K562 (cell line): ENCODE data around the gene ODAD2. TPM values are rescaled to one million over a fixed set of nuclear protein-coding genes. Genes with fewer than 3 reads are reported as not detected.

Experiments used
- ATAC-seq: fragments of 200-7000 bp; cut with Tn5 transposase; 3 replicates; pipeline ENCODE4 v1.9.1; 2020; ENCODE audit warnings: moderate library complexity
- BruUV-seq: library from RNA; stranded (reverse); fragments of 400-500 nt; replicated peaks from 2 replicates; lab custom pipeline; 2021; lab: Mats Ljungman, UMichigan
- CTCF ChIA-PET: fragments of 300-600 bp; formaldehyde crosslinking; extraction: SDS; loops from one replicate; lab custom pipeline; 2021; ENCODE audit warnings: low intra/inter-chr PET ratio; lab: Yijun Ruan, JAX
- POLR2A ChIA-PET: fragments of 300-600, 350-650 bp; sonication (Branson Sonifier 250); formaldehyde crosslinking; extraction: SDS; loops from one replicate; lab custom pipeline; 2021; ENCODE audit warnings: antibody characterized with exemption, inconsistent platforms; lab: Yijun Ruan, JAX
- DNase-seq, 4 experiments: peaks; one replicate each; pipeline versions ENCODE4 v3.0.0 to v3.0.0-alpha.2; 2011 to 2018; ENCODE audit warnings: low spot score in 3 of 4, mixed read lengths in 3 of 4; ENCODE audit errors: extremely low read depth in 1 of 4
- FAIRE-seq: peaks from 2 replicates; lab custom pipeline; 2011; peaks lifted over from hg19 to GRCh38; lab: Jason Lieb, UNC
- H2AFZ ChIP-seq: 2 replicates; pipeline ENCODE4 v1.6.0; 2011; ENCODE audit warnings: low read depth, low read length, control low read depth, inconsistent platforms
- H3K27ac ChIP-seq: fragments of 200-600 bp; 3 replicates; pipeline ENCODE4 v1.8.0; 2011; ENCODE audit warnings: low read depth, mild to moderate bottlenecking, control low read depth, inconsistent platforms, low read length, moderate library complexity, mixed read lengths; ENCODE audit errors: extremely low read depth
- H3K27me3 ChIP-seq, 2 experiments: fragments of 300-600 bp in 1 of 2; 2 replicates in 1 of 2; 3 replicates in 1 of 2; pipeline versions ENCODE4 v1.6.0 to v1.8.0; 2011; ENCODE audit warnings: inconsistent platforms in 2 of 2, low read length in 2 of 2, mild to moderate bottlenecking in 1 of 2, mixed read lengths in 1 of 2, moderate library complexity in 1 of 2; ENCODE audit not compliant: control insufficient read depth in 2 of 2, insufficient read depth in 2 of 2
- H3K36me3 ChIP-seq: fragments of 300-600 bp; 3 replicates; pipeline ENCODE4 v1.8.0; 2011; ENCODE audit warnings: mild to moderate bottlenecking, low read length, inconsistent platforms; ENCODE audit not compliant: control insufficient read depth, insufficient read depth
- H3K4me1 ChIP-seq, 2 experiments: fragments of 200-600 bp in 1 of 2; replicated peaks in 1 of 2; 2 replicates in 1 of 2; 3 replicates in 1 of 2; pipeline versions ENCODE4 v1.5.1 to v1.8.0; 2011; ENCODE audit warnings: inconsistent platforms in 2 of 2, low read length in 2 of 2, mild to moderate bottlenecking in 1 of 2, mixed read lengths in 1 of 2, moderate library complexity in 1 of 2; ENCODE audit not compliant: control insufficient read depth in 2 of 2, insufficient read depth in 2 of 2
- H3K4me2 ChIP-seq: 2 replicates; pipeline ENCODE4 v1.6.1; 2011; ENCODE audit warnings: low read length, control low read depth, inconsistent platforms, mixed read lengths; ENCODE audit not compliant: insufficient read depth
- H3K4me3 ChIP-seq: fragments of 200-600 bp; sonication (generic), shearing (Covaris generic); 2 replicates; pipeline ENCODE4 v1.5.1; 2016; ENCODE audit warnings: control low read depth, inconsistent platforms
- H3K79me2 ChIP-seq: fragments of 200-600 bp; 3 replicates; pipeline ENCODE4 v1.8.0; 2011; ENCODE audit warnings: low read length, inconsistent platforms; ENCODE audit not compliant: control insufficient read depth, insufficient read depth
- H3K9ac ChIP-seq, 2 experiments: 2 replicates each; pipeline versions ENCODE4 v1.6.0 to v1.6.1; 2011; ENCODE audit warnings: low read depth in 2 of 2, low read length in 2 of 2, control low read depth in 1 of 2, inconsistent platforms in 1 of 2, mild to moderate bottlenecking in 1 of 2, mixed read lengths in 1 of 2; ENCODE audit not compliant: insufficient read depth in 1 of 2
- H3K9me1 ChIP-seq: one replicate; pipeline ENCODE4 v1.6.0; 2011; ENCODE audit warnings: inconsistent platforms, mild to moderate bottlenecking, low read length, moderate library complexity; ENCODE audit not compliant: control insufficient read depth, insufficient read depth
- H3K9me3 ChIP-seq: replicated peaks from 2 replicates; pipeline ENCODE4 v1.5.1; 2011; ENCODE audit warnings: low read depth, low read length, inconsistent platforms; ENCODE audit not compliant: control insufficient read depth, insufficient read depth
- H4K20me1 ChIP-seq: replicated peaks from 2 replicates; pipeline ENCODE4 v1.6.1; 2011; ENCODE audit warnings: low read length, inconsistent platforms, mixed read lengths; ENCODE audit not compliant: control insufficient read depth, insufficient read depth
- BHLHE40 ChIP-seq: IDR thresholded peaks from 2 replicates; pipeline ENCODE4 v1.6.1; 2011; ENCODE audit warnings: low read length, improper control_type of control experiment
- GABPB2 ChIP-seq: fragments of 250-450 bp; sonication (Bioruptor Pico); conservative IDR thresholded peaks from 2 replicates; pipeline ENCODE4 v1.5.1; 2021; ENCODE audit warnings: mild to moderate bottlenecking
- PHTF2 ChIP-seq: fragments of 250-450 bp; sonication (Bioruptor Pico); IDR thresholded peaks from 2 replicates; pipeline ENCODE4 v1.5.0; 2021; ENCODE audit warnings: mild to moderate bottlenecking
- RFX1 ChIP-seq: fragments of 450-650 bp; IDR thresholded peaks from 2 replicates; pipeline ENCODE4 v1.6.1; 2016; ENCODE audit warnings: mild to moderate bottlenecking, moderate library complexity
- SNAPC5 ChIP-seq: fragments of 250-450 bp; sonication (Bioruptor Pico); IDR thresholded peaks from 2 replicates; pipeline ENCODE4 v1.8.0; 2021; ENCODE audit warnings: moderate library complexity, mild to moderate bottlenecking, inconsistent platforms
- ZNF133 ChIP-seq: fragments of 250-450 bp; sonication (Bioruptor Pico); IDR thresholded peaks from 2 replicates; pipeline ENCODE4 v1.4.0; 2020; ENCODE audit warnings: mild to moderate bottlenecking
- ZNF143 ChIP-seq: sonication (generic); formaldehyde crosslinking; IDR thresholded peaks from 2 replicates; pipeline ENCODE4 v1.9.0; 2022; ENCODE audit warnings: mild to moderate bottlenecking, missing genetic modification reagents
- ZNF695 ChIP-seq: fragments of 450-650 bp; formaldehyde crosslinking; IDR thresholded peaks from 2 replicates; pipeline ENCODE4 v1.4.0; 2020; ENCODE audit warnings: mild to moderate bottlenecking, moderate library complexity
- WGBS: fragments of 100-300 bp; shearing (Covaris generic); methylation state at CpG from one replicate; pipeline ENCODE4 v1.1.6; 2016; ENCODE audit warnings: low coverage, mixed read lengths; ENCODE audit not compliant: insufficient coverage; ENCODE audit errors: missing lambda C conversion rate; 5-methylcytosine and 5-hydroxymethylcytosine counted together
- in situ Hi-C: fragments of 300-500 bp; cut with MboI; formaldehyde crosslinking; loops from 4 replicates; pipeline ENCODE4 v1.15.0; 2018; ENCODE audit warnings: inconsistent platforms, mixed read lengths
- intact Hi-C: fragments of 100-400 bp; cut with micrococcal nuclease; formaldehyde crosslinking; loops from 2 replicates; pipeline ENCODE4 v1.14.2; 2022
- polyA plus RNA-seq, 8 experiments: library from polyadenylated mRNA; depleted of rRNA in 4 of 8; stranded (reverse) in 5 of 8; unstranded in 3 of 8; fragments of >200 nt; fragmentation: Nextera tagmentation in 2 of 8; fragmentation: Illumina TruSeq in 1 of 8; extraction: Ambion mirVana in 2 of 8; extraction: Trizol in 1 of 8; gene quantifications; 2 replicates each; pipeline versions ENCODE4 v1.2.1 to v1.2.3, GENCODE V29; 2011 to 2014; ENCODE audit warnings: inconsistent platforms in 1 of 8, missing spikeins in 1 of 8
- total RNA-seq, 7 experiments: library from RNA; depleted of rRNA in 6 of 7; stranded (reverse); fragments of >200 nt in 6 of 7; fragmentation: Illumina TruSeq in 2 of 7; extraction: Trizol in 2 of 7; gene quantifications; 2 replicates each; pipeline versions ENCODE4 v1.2.1 to v1.2.3, GENCODE V29; 2011 to 2021; ENCODE audit warnings: low replicate concordance in 1 of 7
- TF ChIP-seq, protein P1 (sequence below): sonication (generic); formaldehyde crosslinking; IDR thresholded peaks from 2 replicates; pipeline ENCODE4 v1.8.0; 2022; ENCODE audit warnings: mild to moderate bottlenecking, missing genetic modification reagents
- TF ChIP-seq, protein P2 (sequence below), 2 experiments: IDR thresholded peaks in 1 of 2; conservative IDR thresholded peaks in 1 of 2; 2 replicates each; pipeline ENCODE4 v1.6.1; 2016; ENCODE audit warnings: low read depth in 2 of 2, mild to moderate bottlenecking in 1 of 2, missing compliant biosample characterization in 1 of 2, missing genetic modification characterization in 1 of 2, moderate library complexity in 1 of 2
- TF ChIP-seq, protein P3 (sequence below), 2 experiments: fragments of 450-650 bp in 1 of 2; sonication (generic) in 1 of 2; formaldehyde crosslinking; conservative IDR thresholded peaks; 2 replicates each; pipeline versions ENCODE4 v1.4.0 to v1.8.1; 2020 to 2022; ENCODE audit warnings: mild to moderate bottlenecking in 1 of 2, missing genetic modification reagents in 1 of 2

Gene ODAD2
- total and polyA plus RNA-seq, 9 of the 15 experiments (the other 6 are each of a cell fraction or from before 2014, with no cell fraction given), result not detected

DNA sequence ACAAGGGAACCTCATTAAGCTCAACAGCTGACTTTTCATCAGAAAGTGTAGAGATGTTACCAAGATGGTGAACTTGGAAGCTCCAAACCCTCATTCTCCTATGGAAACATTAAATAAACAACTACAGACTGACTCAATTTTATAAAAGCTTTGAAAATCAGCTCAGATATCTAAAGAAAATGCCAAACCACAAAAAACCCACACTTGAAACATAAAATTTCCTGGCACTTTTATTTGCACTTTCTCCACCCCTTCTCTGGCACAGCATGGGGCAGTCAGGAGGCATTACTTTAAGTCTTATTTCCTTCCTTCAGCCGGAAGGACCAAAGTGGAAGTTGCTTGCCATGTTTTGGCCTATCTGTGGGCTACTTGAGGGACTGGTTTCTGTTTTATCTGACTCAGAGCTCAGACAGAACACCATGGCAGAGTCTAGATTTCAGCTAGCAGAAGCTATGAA, 114.7 kb downstream of the ODAD2 start:
- DNase-seq (no peak), FAIRE-seq (no peak), ATAC-seq (no peak)
- BruUV-seq, result no TSS peak
- Histone ChIP-seq H3K27ac (no peak overlapping the region), H3K79me2 (no peaks in the 10 kb centered on the region), H3K9ac (no peak overlapping the region), H3K9me3 (no peaks in the 10 kb centered on the region), H3K27me3 (no peaks in the 10 kb centered on the region), H4K20me1 (no peaks in the 10 kb centered on the region), H3K4me1 (no peaks in the 10 kb centered on the region), H3K36me3 (no peaks in the 10 kb centered on the region), H3K9me1 (no peaks in the 10 kb centered on the region), H3K4me2 (no peak overlapping the region), H2AFZ (no peak overlapping the region), H3K4me3 (no peak overlapping the region)
- TF ChIP-seq SNAPC5 (CRISPR knock-in tag) (no peak), ZNF695 (CRISPR knock-in tag) (no peak), GABPB2 (no peak), RFX1 (no peak), BHLHE40 (no peak), ZNF143 (CRISPR knock-in tag) (no peak), ZNF133 (CRISPR knock-in tag) (no peak), PHTF2 (CRISPR knock-in tag) (no peak)
- TF ChIP-seq, protein P1, sequence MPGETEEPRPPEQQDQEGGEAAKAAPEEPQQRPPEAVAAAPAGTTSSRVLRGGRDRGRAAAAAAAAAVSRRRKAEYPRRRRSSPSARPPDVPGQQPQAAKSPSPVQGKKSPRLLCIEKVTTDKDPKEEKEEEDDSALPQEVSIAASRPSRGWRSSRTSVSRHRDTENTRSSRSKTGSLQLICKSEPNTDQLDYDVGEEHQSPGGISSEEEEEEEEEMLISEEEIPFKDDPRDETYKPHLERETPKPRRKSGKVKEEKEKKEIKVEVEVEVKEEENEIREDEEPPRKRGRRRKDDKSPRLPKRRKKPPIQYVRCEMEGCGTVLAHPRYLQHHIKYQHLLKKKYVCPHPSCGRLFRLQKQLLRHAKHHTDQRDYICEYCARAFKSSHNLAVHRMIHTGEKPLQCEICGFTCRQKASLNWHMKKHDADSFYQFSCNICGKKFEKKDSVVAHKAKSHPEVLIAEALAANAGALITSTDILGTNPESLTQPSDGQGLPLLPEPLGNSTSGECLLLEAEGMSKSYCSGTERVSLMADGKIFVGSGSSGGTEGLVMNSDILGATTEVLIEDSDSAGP (CRISPR knock-in tag), result no peak
- TF ChIP-seq, protein P2, sequence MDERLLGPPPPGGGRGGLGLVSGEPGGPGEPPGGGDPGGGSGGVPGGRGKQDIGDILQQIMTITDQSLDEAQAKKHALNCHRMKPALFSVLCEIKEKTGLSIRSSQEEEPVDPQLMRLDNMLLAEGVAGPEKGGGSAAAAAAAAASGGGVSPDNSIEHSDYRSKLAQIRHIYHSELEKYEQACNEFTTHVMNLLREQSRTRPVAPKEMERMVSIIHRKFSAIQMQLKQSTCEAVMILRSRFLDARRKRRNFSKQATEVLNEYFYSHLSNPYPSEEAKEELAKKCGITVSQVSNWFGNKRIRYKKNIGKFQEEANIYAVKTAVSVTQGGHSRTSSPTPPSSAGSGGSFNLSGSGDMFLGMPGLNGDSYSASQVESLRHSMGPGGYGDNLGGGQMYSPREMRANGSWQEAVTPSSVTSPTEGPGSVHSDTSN (CRISPR knock-in tag; IDR thresholded peaks at IDR 0.05; ENCODE audit: low read depth), result no peak
- TF ChIP-seq, protein P2 (tag; conservative IDR thresholded peaks at IDR 0.05; ENCODE audit: low read depth), result no peak
- TF ChIP-seq, protein P3, sequence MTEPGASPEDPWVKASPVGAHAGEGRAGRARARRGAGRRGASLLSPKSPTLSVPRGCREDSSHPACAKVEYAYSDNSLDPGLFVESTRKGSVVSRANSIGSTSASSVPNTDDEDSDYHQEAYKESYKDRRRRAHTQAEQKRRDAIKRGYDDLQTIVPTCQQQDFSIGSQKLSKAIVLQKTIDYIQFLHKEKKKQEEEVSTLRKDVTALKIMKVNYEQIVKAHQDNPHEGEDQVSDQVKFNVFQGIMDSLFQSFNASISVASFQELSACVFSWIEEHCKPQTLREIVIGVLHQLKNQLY (CRISPR knock-in tag; conservative IDR thresholded peaks at IDR 0.05), result no peak
- intact Hi-C loops, result no loop called here
- in situ Hi-C loops, result no loop called here
- ChIA-PET POLR2A (no interaction called here), CTCF (no interaction called here)
- 0% methylated on average over 1 of the region's 1 CpG for WGBS
